HFFc6 (cell line): Measurements from ENCODE around the gene SLC28A1. TPM values are rescaled to one million over a fixed set of nuclear protein-coding genes. Genes with fewer than 3 reads are reported as not detected.
"Not testable (repeated sequence)": the region's sequence is repeated elsewhere in the genome, so short reads cannot be mapped to it uniquely, and the experiment has no call there.

Experiments used
- DNase-seq: peaks from one replicate; pipeline ENCODE4 v3.0.0-alpha.2; 2018
- H3K27ac Mint-ChIP-seq: 2 replicates; pipeline ENCODE4 v1.8.0; 2020; ENCODE audit warnings: mild to moderate bottlenecking, mixed read lengths
- H3K27me3 Mint-ChIP-seq: 2 replicates; pipeline ENCODE4 v1.8.0; 2021; ENCODE audit warnings: mild to moderate bottlenecking, moderate library complexity, mixed read lengths; ENCODE audit not compliant: insufficient read depth
- H3K36me3 Mint-ChIP-seq: 2 replicates; pipeline ENCODE4 v1.8.0; 2021; ENCODE audit warnings: low read depth, mixed read lengths
- H3K4me1 Mint-ChIP-seq: 2 replicates; pipeline ENCODE4 v1.8.0; 2020; ENCODE audit warnings: low read depth, mixed read lengths
- H3K4me3 Mint-ChIP-seq: 2 replicates; pipeline ENCODE4 v1.8.0; 2020; ENCODE audit warnings: mild to moderate bottlenecking, moderate library complexity, mixed read lengths
- H3K9me3 Mint-ChIP-seq: 2 replicates; pipeline ENCODE4 v1.8.0; 2020; ENCODE audit warnings: mild to moderate bottlenecking, mixed read lengths
- CTCF ChIP-seq: fragments of 200-600 bp; sonication (generic); IDR thresholded peaks from 2 replicates; pipeline ENCODE4 v1.5.0; 2021; ENCODE audit warnings: antibody characterized with exemption, mild to moderate bottlenecking
- total RNA-seq, 6 experiments: library from RNA; stranded (reverse); fragmentation: NEBNext Ultra II Directional; extraction: Animal tissue kit (Norgen Biotek cat#: 25700); gene quantifications; 2 replicates in 1 of 6; 3 replicates in 5 of 6; pipeline ENCODE4 v1.2.3, GENCODE V29; 2021

The SLC28A1 gene
- total RNA-seq, 6 experiments from 2014 or later: not detected

- Mint-ChIP-seq H3K4me3 (no peak overlapping the region), H3K4me1 (peaks cover 54% of the 10 kb centered on the region), H3K9me3 (no peaks in the 10 kb centered on the region), H3K36me3 (no peaks in the 10 kb centered on the region), H3K27me3 (peaks cover 1% of the 10 kb centered on the region), H3K27ac (no peak overlapping the region; the same call in 1 of the 2 replicates)
- no peak for TF ChIP-seq CTCF
- no peak for DNase-seq
Measured at GRCh38 chr15:84924077-84924731, 39.7 kb downstream of the SLC28A1 start.

GRCh38 chr15:84924821-84925569, 40.5 kb downstream of the SLC28A1 start:
- H3K36me3 Mint-ChIP-seq, H3K9me3 Mint-ChIP-seq, DNase-seq, H3K4me3 Mint-ChIP-seq, H3K27ac Mint-ChIP-seq, H3K27me3 Mint-ChIP-seq: not testable (repeated sequence)
- H3K4me1 Mint-ChIP-seq: peaks cover 55% of the 10 kb centered on the region

GRCh38 chr15:84925906-84926305, 41.4 kb downstream of the SLC28A1 start:
- Mint-ChIP-seq H3K36me3 (no peaks in the 10 kb centered on the region), H3K27me3 (peaks cover 3% of the 10 kb centered on the region), H3K27ac (no peak overlapping the region), H3K4me3 (no peak overlapping the region), H3K4me1 (peaks cover 52% of the 10 kb centered on the region), H3K9me3 (no peaks in the 10 kb centered on the region)
- DNase-seq: no peak
- no peak for TF ChIP-seq CTCF

GRCh38 chr15:84926491-84927230, 42.2 kb downstream of the SLC28A1 start:
- H3K9me3 Mint-ChIP-seq: no peaks in the 10 kb centered on the region
- H3K27ac Mint-ChIP-seq: no peak overlapping the region
- H3K27me3 Mint-ChIP-seq: peaks cover 3% of the 10 kb centered on the region
- no peak overlapping the region for H3K4me3 Mint-ChIP-seq
- no peak for TF ChIP-seq CTCF
- H3K4me1 Mint-ChIP-seq: peaks cover 45% of the 10 kb centered on the region
- no peaks in the 10 kb centered on the region for H3K36me3 Mint-ChIP-seq
- DNase-seq: no peak

- no peak for DNase-seq
- TF ChIP-seq CTCF: no peak
- H3K4me3 Mint-ChIP-seq: no peak overlapping the region
- peaks cover 32% of the 10 kb centered on the region for H3K4me1 Mint-ChIP-seq
- no peaks in the 10 kb centered on the region for H3K9me3 Mint-ChIP-seq
- peaks cover 2% of the 10 kb centered on the region; the same call in 1 of the 2 replicates for H3K27me3 Mint-ChIP-seq
- no peak overlapping the region for H3K27ac Mint-ChIP-seq
- H3K36me3 Mint-ChIP-seq: no peaks in the 10 kb centered on the region
Measured at GRCh38 chr15:84928843-84929168, 44.3 kb downstream of the SLC28A1 start.
